K562 (cell line): ENCODE data around the gene NOL12. TPM values are rescaled to one million over a fixed set of nuclear protein-coding genes. Genes with fewer than 3 reads are reported as not detected.

Experiments used
- BDP1 ChIP-seq: IDR thresholded peaks from 3 replicates; pipeline ENCODE4 v1.6.1; 2011; ENCODE audit not compliant: insufficient read length, insufficient read depth
- DACH1 ChIP-seq: fragments of 450-650 bp; IDR thresholded peaks from 2 replicates; pipeline ENCODE4 v1.6.1; 2018; ENCODE audit not compliant: partially characterized antibody
- ELF1 ChIP-seq: fragments of 200-800 bp; sonication (Bioruptor generic); IDR thresholded peaks from 2 replicates; pipeline ENCODE4 v1.6.1; 2016; ENCODE audit warnings: missing genetic modification characterization, missing compliant biosample characterization
- MEF2D ChIP-seq: conservative IDR thresholded peaks from 2 replicates; pipeline ENCODE4 v1.6.1; 2016; ENCODE audit warnings: low read depth, missing genetic modification characterization, missing compliant biosample characterization
- MNT ChIP-seq, 2 experiments: fragments of 450-650 bp; conservative IDR thresholded peaks; 2 replicates each; pipeline ENCODE4 v1.6.1; 2017; ENCODE audit warnings: mild to moderate bottlenecking in 2 of 2, moderate library complexity in 2 of 2
- POLR2G ChIP-seq: fragments of 200-400 bp; formaldehyde crosslinking; IDR thresholded peaks from 2 replicates; pipeline ENCODE4 v1.6.1; 2017; ENCODE audit warnings: low read depth, mild to moderate bottlenecking, antibody characterized with exemption, low read length, moderate library complexity
- RAD21 ChIP-seq, 2 experiments: fragments of 250-450 bp in 1 of 2; fragments of 450-650 bp in 1 of 2; sonication (Bioruptor Pico) in 1 of 2; formaldehyde crosslinking in 1 of 2; IDR thresholded peaks in 1 of 2; conservative IDR thresholded peaks in 1 of 2; 2 replicates each; pipeline versions ENCODE4 v1.4.0 to v1.8.0; 2020 to 2022; ENCODE audit warnings: mild to moderate bottlenecking in 2 of 2, moderate library complexity in 1 of 2
- RFX5 ChIP-seq: IDR thresholded peaks from 2 replicates; pipeline ENCODE4 v1.6.1; 2011; ENCODE audit warnings: low read depth, mild to moderate bottlenecking, improper control_type of control experiment, low read length
- SRSF7 ChIP-seq: fragments of 200-400 bp; formaldehyde crosslinking; optimal IDR thresholded peaks from 2 replicates; pipeline ENCODE3; 2017; ENCODE audit warnings: mild to moderate bottlenecking, low read depth, low read length
- ZBTB7A ChIP-seq: IDR thresholded peaks from 2 replicates; pipeline ENCODE4 v1.6.1; 2011; ENCODE audit warnings: low read depth, mild to moderate bottlenecking, low read length, moderate library complexity, borderline replicate concordance; ENCODE audit not compliant: control insufficient read depth
- ZFX ChIP-seq: sonication (generic); formaldehyde crosslinking; IDR thresholded peaks from 2 replicates; pipeline ENCODE4 v1.8.0; 2022; ENCODE audit warnings: mild to moderate bottlenecking, missing genetic modification reagents, moderate library complexity
- ZNF197 ChIP-seq: fragments of 200-800 bp; sonication (Bioruptor generic); IDR thresholded peaks from 2 replicates; pipeline ENCODE4 v1.6.1; 2016; ENCODE audit warnings: low read depth, missing genetic modification characterization, missing compliant biosample characterization
- ZNF586 ChIP-seq: fragments of 450-650 bp; formaldehyde crosslinking; conservative IDR thresholded peaks from 2 replicates; pipeline ENCODE4 v1.4.0; 2020; ENCODE audit warnings: mild to moderate bottlenecking, moderate library complexity
- ZNF668 ChIP-seq: fragments of 250-450 bp; sonication (Bioruptor Pico); IDR thresholded peaks from 2 replicates; pipeline ENCODE4 v1.8.0; 2022; ENCODE audit warnings: mild to moderate bottlenecking, inconsistent platforms
- ZNF740 ChIP-seq, 3 experiments: fragments of 200-800 bp in 1 of 3; sonication (Bioruptor generic) in 1 of 3; sonication (generic) in 1 of 3; formaldehyde crosslinking in 1 of 3; IDR thresholded peaks; 2 replicates each; pipeline versions ENCODE4 v1.6.1 to v1.8.0; 2016 to 2022; ENCODE audit warnings: mild to moderate bottlenecking in 2 of 3, missing compliant biosample characterization in 2 of 3, missing genetic modification characterization in 2 of 3, missing genetic modification reagents in 1 of 3
- polyA plus RNA-seq, 8 experiments: library from polyadenylated mRNA; depleted of rRNA in 4 of 8; stranded (reverse) in 5 of 8; unstranded in 3 of 8; fragments of >200 nt; fragmentation: Nextera tagmentation in 2 of 8; fragmentation: Illumina TruSeq in 1 of 8; extraction: Ambion mirVana in 2 of 8; extraction: Trizol in 1 of 8; gene quantifications; 2 replicates each; pipeline versions ENCODE4 v1.2.1 to v1.2.3, GENCODE V29; 2011 to 2014; ENCODE audit warnings: inconsistent platforms in 1 of 8, missing spikeins in 1 of 8
- total RNA-seq, 7 experiments: library from RNA; depleted of rRNA in 6 of 7; stranded (reverse); fragments of >200 nt in 6 of 7; fragmentation: Illumina TruSeq in 2 of 7; extraction: Trizol in 2 of 7; gene quantifications; 2 replicates each; pipeline versions ENCODE4 v1.2.1 to v1.2.3, GENCODE V29; 2011 to 2021; ENCODE audit warnings: low replicate concordance in 1 of 7
- TF ChIP-seq, protein P1 (sequence below): fragments of 450-650 bp; IDR thresholded peaks from 2 replicates; pipeline ENCODE4 v1.6.1; 2016; ENCODE audit warnings: borderline replicate concordance
- TF ChIP-seq, protein P2 (sequence below), 2 experiments: IDR thresholded peaks in 1 of 2; conservative IDR thresholded peaks in 1 of 2; 2 replicates each; pipeline ENCODE4 v1.6.1; 2016; ENCODE audit warnings: low read depth in 2 of 2, mild to moderate bottlenecking in 1 of 2, missing compliant biosample characterization in 1 of 2, missing genetic modification characterization in 1 of 2, moderate library complexity in 1 of 2

Gene NOL12
- total and polyA plus RNA-seq, 9 of the 15 experiments (the other 6 are each of a cell fraction or from before 2014, with no cell fraction given), result 2.8 to 40.9 (median 28.5) TPM

GRCh38 chr22:37674951-37675929, 10.9 kb upstream of the NOL12 start, which contains the start of gene LGALS1 (continued):
- TF ChIP-seq, protein P1, sequence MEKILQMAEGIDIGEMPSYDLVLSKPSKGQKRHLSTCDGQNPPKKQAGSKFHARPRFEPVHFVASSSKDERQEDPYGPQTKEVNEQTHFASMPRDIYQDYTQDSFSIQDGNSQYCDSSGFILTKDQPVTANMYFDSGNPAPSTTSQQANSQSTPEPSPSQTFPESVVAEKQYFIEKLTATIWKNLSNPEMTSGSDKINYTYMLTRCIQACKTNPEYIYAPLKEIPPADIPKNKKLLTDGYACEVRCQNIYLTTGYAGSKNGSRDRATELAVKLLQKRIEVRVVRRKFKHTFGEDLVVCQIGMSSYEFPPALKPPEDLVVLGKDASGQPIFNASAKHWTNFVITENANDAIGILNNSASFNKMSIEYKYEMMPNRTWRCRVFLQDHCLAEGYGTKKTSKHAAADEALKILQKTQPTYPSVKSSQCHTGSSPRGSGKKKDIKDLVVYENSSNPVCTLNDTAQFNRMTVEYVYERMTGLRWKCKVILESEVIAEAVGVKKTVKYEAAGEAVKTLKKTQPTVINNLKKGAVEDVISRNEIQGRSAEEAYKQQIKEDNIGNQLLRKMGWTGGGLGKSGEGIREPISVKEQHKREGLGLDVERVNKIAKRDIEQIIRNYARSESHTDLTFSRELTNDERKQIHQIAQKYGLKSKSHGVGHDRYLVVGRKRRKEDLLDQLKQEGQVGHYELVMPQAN, result peak; percentile 33; the same call in 1 of the 2 replicates
- no peak for TF ChIP-seq BDP1
- TF ChIP-seq ZFX (CRISPR knock-in tag), result peak; percentile 88
- peak; percentile 29 to 64 for TF ChIP-seq MNT (conservative IDR thresholded peaks at IDR 0.05)
- TF ChIP-seq RFX5, result no peak
- TF ChIP-seq ZNF586 (CRISPR knock-in tag), result no peak
- TF ChIP-seq POLR2G, result peak; percentile 88
- TF ChIP-seq, protein P2, sequence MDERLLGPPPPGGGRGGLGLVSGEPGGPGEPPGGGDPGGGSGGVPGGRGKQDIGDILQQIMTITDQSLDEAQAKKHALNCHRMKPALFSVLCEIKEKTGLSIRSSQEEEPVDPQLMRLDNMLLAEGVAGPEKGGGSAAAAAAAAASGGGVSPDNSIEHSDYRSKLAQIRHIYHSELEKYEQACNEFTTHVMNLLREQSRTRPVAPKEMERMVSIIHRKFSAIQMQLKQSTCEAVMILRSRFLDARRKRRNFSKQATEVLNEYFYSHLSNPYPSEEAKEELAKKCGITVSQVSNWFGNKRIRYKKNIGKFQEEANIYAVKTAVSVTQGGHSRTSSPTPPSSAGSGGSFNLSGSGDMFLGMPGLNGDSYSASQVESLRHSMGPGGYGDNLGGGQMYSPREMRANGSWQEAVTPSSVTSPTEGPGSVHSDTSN (CRISPR knock-in tag; IDR thresholded peaks at IDR 0.05; ENCODE audit: low read depth), result no peak
- TF ChIP-seq, protein P2 (tag; conservative IDR thresholded peaks at IDR 0.05; ENCODE audit: low read depth), result no peak
- no peak for TF ChIP-seq ZNF197
- TF ChIP-seq DACH1, result peak; percentile 63
- TF ChIP-seq ZNF668 (CRISPR knock-in tag), result no peak
- no peak for TF ChIP-seq SRSF7
- peak in 1 of 2 experiments; percentile 28; a peak in 1 of 4 replicates for TF ChIP-seq RAD21 (CRISPR knock-in tag; conservative IDR thresholded peaks at IDR 0.05 in 1 of 2, IDR thresholded peaks at IDR 0.05 in 1 of 2)
- TF ChIP-seq ZBTB7A, result peak; percentile 55; the same call in 1 of the 2 replicates
- peak; percentile 83 for TF ChIP-seq ZNF740 (CRISPR knock-in tag; IDR thresholded peaks at IDR 0.05)
- TF ChIP-seq ZNF740 (tag; IDR thresholded peaks at IDR 0.05), result peak in 1 of 2 experiments; percentile 80; a peak in 2 of 4 replicates
- peak; percentile 84 for TF ChIP-seq ELF1 (tag)
- no peak for TF ChIP-seq MEF2D (tag)
